B cell (primary cell): Measurements from ENCODE around the gene VAMP1. TPM values are rescaled to one million over a fixed set of nuclear protein-coding genes. Genes with fewer than 3 reads are reported as not detected.
A peak's percentile ranks its signal among the peaks of the same experiment; 100 is the strongest.
"Not testable (repeated sequence)": the region's sequence is repeated elsewhere in the genome, so short reads cannot be mapped to it uniquely, and the experiment has no call there.

Source experiments
- ATAC-seq: fragments of 200-7000 bp; cut with Tn5 transposase; one replicate; pipeline ENCODE4 v1.10.0; 2021; ENCODE audit warnings: low read depth, mild to moderate bottlenecking, moderate number of reproducible peaks, moderate library complexity
- CTCF ChIA-PET: fragments of 350-600 bp; sonication (Branson Sonifier 250); formaldehyde crosslinking; loops from one replicate; lab custom pipeline; 2021; ENCODE audit warnings: antibody characterized with exemption, inconsistent platforms; lab: Charles Lee
- POLR2A ChIA-PET: fragments of 350-600 bp; sonication (Branson Sonifier 250); formaldehyde crosslinking; loops from one replicate; lab custom pipeline; 2021; ENCODE audit warnings: antibody characterized with exemption; lab: Charles Lee
- DNase-seq: peaks from one replicate; pipeline ENCODE4 v3.0.0; 2013
- H2AFZ ChIP-seq: 2 replicates; pipeline ENCODE4 v1.6.1; 2012; ENCODE audit warnings: mild to moderate bottlenecking, low read depth, low read length; ENCODE audit not compliant: insufficient read depth, poor library complexity, severe bottlenecking
- H3K27ac ChIP-seq, 2 donors: 1 replicate in 1 of 2; 2 replicates in 1 of 2; pipeline ENCODE4 v1.5.1; 2012 to 2013; ENCODE audit warnings: low read length in 2 of 2, mild to moderate bottlenecking in 2 of 2, moderate library complexity in 1 of 2
- H3K27me3 ChIP-seq, 4 experiments: fragments of 200-600 bp in 1 of 4; sonication (generic) in 1 of 4; replicated peaks in 1 of 4; 1 replicate in 2 of 4; 2 replicates in 2 of 4; pipeline versions ENCODE4 v1.6.1 to v1.7.0; 2013 to 2016; ENCODE audit warnings: low read length in 3 of 4, mild to moderate bottlenecking in 2 of 4, mixed read lengths in 1 of 4, moderate library complexity in 1 of 4; ENCODE audit not compliant: insufficient read depth in 4 of 4, control insufficient read depth in 3 of 4; ENCODE audit errors: control extremely low read depth in 1 of 4
- H3K36me3 ChIP-seq, 2 experiments: replicated peaks in 1 of 2; 1 replicate in 1 of 2; 2 replicates in 1 of 2; pipeline versions ENCODE4 v1.6.1 to v1.7.1; 2013; ENCODE audit warnings: low read length in 1 of 2; ENCODE audit not compliant: insufficient read depth in 2 of 2, control insufficient read depth in 1 of 2; ENCODE audit errors: control extremely low read depth in 1 of 2, extremely low read depth in 1 of 2
- H3K4me1 ChIP-seq, 2 donors: fragments of 200-600 bp in 1 of 2; sonication (generic) in 1 of 2; 1 replicate in 1 of 2; 2 replicates in 1 of 2; pipeline versions ENCODE4 v1.5.1 to v1.6.1; 2013 to 2017; ENCODE audit warnings: low read length in 2 of 2; ENCODE audit not compliant: control insufficient read depth in 2 of 2, insufficient read depth in 2 of 2
- H3K4me2 ChIP-seq: replicated peaks from 2 replicates; pipeline ENCODE3; 2012; ENCODE audit warnings: mild to moderate bottlenecking, low read depth, low read length; ENCODE audit not compliant: poor library complexity, severe bottlenecking
- H3K4me3 ChIP-seq, 5 experiments: fragments of 200-600 bp in 1 of 5; sonication (generic) in 1 of 5; 1 replicate in 3 of 5; 2 replicates in 2 of 5; pipeline versions ENCODE4 v1.5.1 to v1.7.0; 2011 to 2016; ENCODE audit warnings: low read length in 4 of 5, mild to moderate bottlenecking in 4 of 5, low read depth in 2 of 5, control low read depth in 1 of 5, moderate library complexity in 1 of 5; ENCODE audit not compliant: insufficient read depth in 1 of 5; ENCODE audit errors: control extremely low read depth in 1 of 5, extremely low read depth in 1 of 5
- H3K79me2 ChIP-seq: fragments of 200-600 bp; sonication (generic); one replicate; pipeline ENCODE4 v1.6.0; 2016; ENCODE audit warnings: low read length; ENCODE audit not compliant: control insufficient read depth, insufficient read depth
- H3K9ac ChIP-seq: fragments of 200-600 bp; sonication (generic); 2 replicates; pipeline ENCODE4 v1.6.1; 2017; ENCODE audit warnings: mild to moderate bottlenecking, low read length, moderate library complexity
- H3K9me3 ChIP-seq, 3 donors: one replicate each; pipeline versions ENCODE4 v1.6.1 to v1.7.1; 2013; ENCODE audit warnings: low read length in 2 of 3; ENCODE audit not compliant: control insufficient read depth in 2 of 3, insufficient read depth in 1 of 3; ENCODE audit errors: control extremely low read depth in 1 of 3
- H4K20me1 ChIP-seq: 2 replicates; pipeline ENCODE4 v1.6.0; 2012; ENCODE audit warnings: mild to moderate bottlenecking, low read length; ENCODE audit not compliant: insufficient read depth, control insufficient read depth, poor library complexity, severe bottlenecking
- H3K27ac Mint-ChIP-seq: one replicate; pipeline ENCODE4 v1.8.0; 2021; ENCODE audit warnings: mixed read lengths
- H3K27me3 Mint-ChIP-seq: one replicate; pipeline ENCODE4 v1.8.0; 2021; ENCODE audit warnings: mixed read lengths
- H3K4me1 Mint-ChIP-seq: one replicate; pipeline ENCODE4 v1.8.0; 2021; ENCODE audit warnings: mixed read lengths
- H3K4me3 Mint-ChIP-seq: one replicate; pipeline ENCODE4 v1.8.0; 2021; ENCODE audit warnings: mixed read lengths
- H3K9me3 Mint-ChIP-seq: one replicate; pipeline ENCODE4 v1.8.0; 2022; ENCODE audit warnings: mixed read lengths; ENCODE audit not compliant: insufficient read depth
- WGBS: methylation state at CpG from one replicate; pipeline ENCODE4 v1.1.5; 2013; ENCODE audit warnings: missing lambda C conversion rate; ENCODE audit not compliant: insufficient coverage; 5-methylcytosine and 5-hydroxymethylcytosine counted together
- intact Hi-C: fragments of 100-400 bp; cut with micrococcal nuclease; formaldehyde crosslinking; loops from one replicate; pipeline ENCODE4 v1.10.0; 2022
- polyA plus RNA-seq: library from polyadenylated mRNA; depleted of rRNA; stranded (reverse); fragments of >200 nt; gene quantifications from 2 replicates; pipeline ENCODE4 v1.2.3, GENCODE V29; 2012
- total RNA-seq, 2 donors: library from RNA; stranded (reverse); fragments of 120-200 nt in 1 of 2; gene quantifications; 1 replicate in 1 of 2; 2 replicates in 1 of 2; pipeline versions ENCODE4 v1.2.3 to v1.2.4, GENCODE V29; 2013 to 2022

The VAMP1 gene
- total and polyA plus RNA-seq, 2 donors (not counting 1 experiment from before 2014, with no cell fraction given), result 62.4 to 98.9 TPM

GRCh38 chr12:6467571-6468282 lies 2.8 kb downstream of the VAMP1 start:
- H3K9me3 ChIP-seq, ATAC-seq, POLR2A ChIA-PET, H3K27me3 ChIP-seq, H3K9ac ChIP-seq, H3K4me2 ChIP-seq, H2AFZ ChIP-seq, H3K27ac ChIP-seq, H3K9me3 Mint-ChIP-seq, H3K27me3 Mint-ChIP-seq, H3K4me3 ChIP-seq, DNase-seq: not testable (repeated sequence)
- CTCF ChIA-PET, result interaction anchor here (0.7 to 6.0 kb wide), 4 partner anchors 16 to 70 kb away, joined by 3 to 67 read pairs (median 6); partner anchors contain the start of gene TAPBPL
- H3K27ac Mint-ChIP-seq, result peak overlapping the region; percentile 68
- peaks cover 72% of the 10 kb centered on the region for H3K4me1 Mint-ChIP-seq
- Histone ChIP-seq H4K20me1 (peaks cover 19% of the 10 kb centered on the region), H3K79me2 (peaks cover 55% of the 10 kb centered on the region), H3K36me3 (peaks cover 4 to 36% of the 10 kb centered on the region in 2 experiments), H3K4me1 (peaks cover 44 to 72% of the 10 kb centered on the region in 2 donors)
- intact Hi-C loops, result loop anchor here (10.0 kb wide), 1 partner anchor 133 kb away; no protein-coding TSS in a partner anchor
- WGBS, result 98% methylated on average over 7 of the region's 9 CpGs
- H3K4me3 Mint-ChIP-seq, result peak overlapping the region; percentile 90

GRCh38 chr12:6466751-6467150 lies 3.7 kb downstream of the VAMP1 start:
- H3K9me3 Mint-ChIP-seq, H3K27me3 Mint-ChIP-seq, H3K4me3 Mint-ChIP-seq, H3K4me2 ChIP-seq, H3K9ac ChIP-seq, H2AFZ ChIP-seq, H3K27me3 ChIP-seq, H3K9me3 ChIP-seq, DNase-seq, H3K4me3 ChIP-seq, ATAC-seq: not testable (repeated sequence)
- H3K79me2 ChIP-seq, result peaks cover 55% of the 10 kb centered on the region
- H3K4me1 Mint-ChIP-seq, result peaks cover 82% of the 10 kb centered on the region
- H3K27ac Mint-ChIP-seq, result peak overlapping the region; percentile 68
- H3K4me1 ChIP-seq, result peaks cover 54 to 81% of the 10 kb centered on the region in 2 donors
- H3K36me3 ChIP-seq, result peaks cover 4 to 43% of the 10 kb centered on the region in 2 experiments
- H3K27ac ChIP-seq, result peak overlapping the region in 1 of 2 donors; percentile 13
- ChIA-PET POLR2A (interaction anchor here (1.0 to 2.2 kb wide), 2 partner anchors 42 to 71 kb away, joined by 3 to 33 read pairs; no protein-coding TSS in a partner anchor), CTCF (interaction anchor here (1.2 to 8.9 kb wide), 15 partner anchors 10 to 478 kb away, joined by 3 to 383 read pairs (median 14); partner anchors contain the start of genes CD27, GAPDH, IFFO1 and TAPBPL)
- intact Hi-C loops, result loop anchor here (10.0 kb wide), 1 partner anchor 132 kb away; no protein-coding TSS in a partner anchor
- H4K20me1 ChIP-seq, result peaks cover 19% of the 10 kb centered on the region
- WGBS, result 93% methylated on average over 3 of the region's 4 CpGs
